Endodermal cell (in vitro differentiated cells): Measurements from ENCODE around the gene AGTR1. TPM values are rescaled to one million over a fixed set of nuclear protein-coding genes. Genes with fewer than 3 reads are reported as not detected.

Experiments
- DNase-seq: peaks from one replicate; pipeline ENCODE4 v3.0.0-alpha.2; 2017
- H3K27ac ChIP-seq: 2 replicates; pipeline ENCODE4 v1.5.1; 2013; ENCODE audit warnings: mild to moderate bottlenecking, low read depth, low read length, moderate library complexity
- H3K27me3 ChIP-seq: 2 replicates; pipeline ENCODE4 v1.6.1; 2013; ENCODE audit warnings: mild to moderate bottlenecking, low read length, moderate library complexity; ENCODE audit not compliant: insufficient read depth, control insufficient read depth, poor library complexity, severe bottlenecking
- H3K36me3 ChIP-seq: 2 replicates; pipeline ENCODE4 v1.7.0; 2013; ENCODE audit warnings: mild to moderate bottlenecking, low read length, moderate library complexity; ENCODE audit not compliant: control insufficient read depth, insufficient read depth
- H3K4me1 ChIP-seq: one replicate; pipeline ENCODE4 v1.7.0; 2013; ENCODE audit warnings: low read length; ENCODE audit not compliant: control insufficient read depth, insufficient read depth
- H3K4me3 ChIP-seq: 2 replicates; pipeline ENCODE4 v1.5.1; 2013; ENCODE audit warnings: mild to moderate bottlenecking, low read length, moderate library complexity
- H3K9ac ChIP-seq: 2 replicates; pipeline ENCODE4 v1.6.1; 2013; ENCODE audit warnings: mild to moderate bottlenecking, low read length, moderate library complexity; ENCODE audit not compliant: poor library complexity, severe bottlenecking; ENCODE audit errors: extremely low read depth
- H3K9me3 ChIP-seq: 2 replicates; pipeline ENCODE4 v1.6.1; 2013; ENCODE audit warnings: mild to moderate bottlenecking, low read length, moderate library complexity; ENCODE audit not compliant: control insufficient read depth
- H3K27ac Mint-ChIP-seq: 2 replicates; pipeline ENCODE4 v1.8.0; 2020; ENCODE audit warnings: mixed read lengths
- H3K27me3 Mint-ChIP-seq: 2 replicates; pipeline ENCODE4 v1.8.0; 2021; ENCODE audit warnings: mild to moderate bottlenecking, mixed read lengths; ENCODE audit not compliant: insufficient read depth
- H3K36me3 Mint-ChIP-seq: 2 replicates; pipeline ENCODE4 v1.8.0; 2020; ENCODE audit warnings: low read depth, mixed read lengths
- H3K4me1 Mint-ChIP-seq: 2 replicates; pipeline ENCODE4 v1.8.0; 2020; ENCODE audit warnings: mixed read lengths
- H3K4me3 Mint-ChIP-seq: 2 replicates; pipeline ENCODE4 v1.8.0; 2020; ENCODE audit warnings: mild to moderate bottlenecking, moderate library complexity, mixed read lengths
- H3K9me3 Mint-ChIP-seq: 2 replicates; pipeline ENCODE4 v1.8.0; 2020; ENCODE audit warnings: mild to moderate bottlenecking, mixed read lengths
- WGBS, 2 experiments: methylation state at CpG; one replicate each; pipeline versions ENCODE4 v1.1.5 to v1.1.7; 2013; ENCODE audit warnings: missing lambda C conversion rate in 2 of 2, mixed read lengths in 1 of 2; ENCODE audit not compliant: insufficient coverage in 1 of 2, insufficient read length in 1 of 2; 5-methylcytosine and 5-hydroxymethylcytosine counted together
- total RNA-seq, 2 donors: library from RNA; stranded (reverse); fragmentation: NEBNext Ultra II Directional in 1 of 2; extraction: Animal tissue kit (Norgen Biotek cat#: 25700) in 1 of 2; gene quantifications; 2 replicates in 1 of 2; 3 replicates in 1 of 2; pipeline ENCODE4 v1.2.1, GENCODE V29; 2021
- TF ChIP-seq, protein P1 (sequence below): fragments of 200-600 bp; sonication (generic); conservative IDR thresholded peaks from 2 replicates; pipeline ENCODE4 v1.5.0; 2021; ENCODE audit warnings: antibody characterized with exemption, mild to moderate bottlenecking

AGTR1 gene
- total RNA-seq, 2 donors from 2014 or later: 0.15 TPM; not detected in 1

DNA sequence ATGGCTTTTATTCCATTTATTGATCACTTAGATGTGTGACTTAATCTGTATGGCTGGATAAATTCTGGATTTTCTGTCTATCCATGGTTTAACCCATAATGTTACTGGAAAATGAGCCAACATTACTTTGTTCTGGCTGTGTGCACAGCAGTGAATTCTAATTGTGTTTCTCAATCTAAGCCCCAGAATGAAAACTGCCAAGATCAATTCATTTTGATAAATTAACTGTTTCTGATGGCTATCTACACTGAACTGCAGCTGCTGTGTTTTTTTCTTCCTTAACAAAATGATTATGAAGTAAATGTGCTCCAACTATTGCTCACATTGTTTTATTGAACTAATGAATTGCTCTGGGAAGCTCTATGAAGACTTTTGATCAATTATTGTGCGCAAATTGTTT is 94.2 kb downstream of the AGTR1 start:
- H3K27me3 Mint-ChIP-seq: no peaks in the 10 kb centered on the region
- peaks cover 6% of the 10 kb centered on the region for H3K9me3 Mint-ChIP-seq
- H3K9me3 ChIP-seq: peaks cover 4% of the 10 kb centered on the region
- no peak for DNase-seq
- no peaks in the 10 kb centered on the region for H3K4me1 Mint-ChIP-seq
- H3K27ac Mint-ChIP-seq: no peak overlapping the region
- no peaks in the 10 kb centered on the region for H3K27me3 ChIP-seq
- H3K9ac ChIP-seq: no peak overlapping the region
- no peaks in the 10 kb centered on the region for H3K36me3 ChIP-seq
- 82% methylated on average over 1 of the region's 1 CpG; no CpG with 5 or more reads in 1 of the 2 experiments for WGBS, 2 experiments
- no peaks in the 10 kb centered on the region for H3K4me1 ChIP-seq
- TF ChIP-seq, protein P1, sequence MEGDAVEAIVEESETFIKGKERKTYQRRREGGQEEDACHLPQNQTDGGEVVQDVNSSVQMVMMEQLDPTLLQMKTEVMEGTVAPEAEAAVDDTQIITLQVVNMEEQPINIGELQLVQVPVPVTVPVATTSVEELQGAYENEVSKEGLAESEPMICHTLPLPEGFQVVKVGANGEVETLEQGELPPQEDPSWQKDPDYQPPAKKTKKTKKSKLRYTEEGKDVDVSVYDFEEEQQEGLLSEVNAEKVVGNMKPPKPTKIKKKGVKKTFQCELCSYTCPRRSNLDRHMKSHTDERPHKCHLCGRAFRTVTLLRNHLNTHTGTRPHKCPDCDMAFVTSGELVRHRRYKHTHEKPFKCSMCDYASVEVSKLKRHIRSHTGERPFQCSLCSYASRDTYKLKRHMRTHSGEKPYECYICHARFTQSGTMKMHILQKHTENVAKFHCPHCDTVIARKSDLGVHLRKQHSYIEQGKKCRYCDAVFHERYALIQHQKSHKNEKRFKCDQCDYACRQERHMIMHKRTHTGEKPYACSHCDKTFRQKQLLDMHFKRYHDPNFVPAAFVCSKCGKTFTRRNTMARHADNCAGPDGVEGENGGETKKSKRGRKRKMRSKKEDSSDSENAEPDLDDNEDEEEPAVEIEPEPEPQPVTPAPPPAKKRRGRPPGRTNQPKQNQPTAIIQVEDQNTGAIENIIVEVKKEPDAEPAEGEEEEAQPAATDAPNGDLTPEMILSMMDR: no peak
- peak overlapping the region; percentile 81 for H3K27ac ChIP-seq
- H3K36me3 Mint-ChIP-seq: no peaks in the 10 kb centered on the region
- no peak overlapping the region for H3K4me3 Mint-ChIP-seq
- H3K4me3 ChIP-seq: no peak overlapping the region

DNA sequence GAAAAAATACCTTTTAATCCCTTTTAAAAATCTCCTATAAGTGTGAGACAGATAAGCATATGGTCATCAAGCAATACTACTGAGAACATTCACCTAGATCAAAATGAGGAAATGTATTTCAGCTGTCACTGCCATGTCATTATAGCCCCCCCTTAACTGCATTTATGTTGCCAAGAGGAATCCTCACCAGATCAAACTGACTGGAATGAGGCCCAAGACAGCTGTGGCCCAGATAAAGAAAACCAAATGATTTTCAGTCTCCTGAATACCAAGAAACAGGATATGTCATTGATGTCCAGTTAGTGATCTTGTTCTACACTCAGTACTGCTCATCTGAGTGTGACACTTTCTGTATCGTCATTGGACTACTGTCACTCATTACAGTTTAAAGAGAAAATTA is 94.8 kb downstream of the AGTR1 start:
- Histone ChIP-seq H3K27me3 (no peaks in the 10 kb centered on the region), H3K4me3 (no peak overlapping the region), H3K4me1 (no peaks in the 10 kb centered on the region), H3K9ac (no peak overlapping the region), H3K9me3 (no peaks in the 10 kb centered on the region), H3K27ac (peak overlapping the region; percentile 81), H3K36me3 (no peaks in the 10 kb centered on the region)
- Mint-ChIP-seq H3K36me3 (no peaks in the 10 kb centered on the region), H3K27ac (no peak overlapping the region), H3K4me1 (no peaks in the 10 kb centered on the region), H3K9me3 (no peaks in the 10 kb centered on the region), H3K27me3 (no peaks in the 10 kb centered on the region), H3K4me3 (no peak overlapping the region)
- WGBS, 2 experiments: 93% methylated on average over 1 of the region's 1 CpG; no CpG with 5 or more reads in 1 of the 2 experiments
- TF ChIP-seq, protein P1: no peak
- DNase-seq: no peak

Other genes starting within 250 kb of the AGTR1 start
- under 1 TPM in 1 of 2 donors, not detected in 1; 0.51 TPM for gene CPB1, start 129.9 kb downstream of the AGTR1 start, total RNA-seq
- gene CPA3, start 167.4 kb downstream of the AGTR1 start, total RNA-seq: not detected